NOMO-1 treated with dmso at 0.1 percent for 144 hours (cell line): Measurements from ENCODE around the gene SGTA.
"Not testable (repeated sequence)": the region's sequence is repeated elsewhere in the genome, so short reads cannot be mapped to it uniquely, and the experiment has no call there.

Experiments
- DNase-seq: peaks from one replicate; lab custom pipeline; 2025; ENCODE audit not compliant: unreplicated experiment; lab: John Stamatoyannopoulos, UW

Gene SGTA, protein sequence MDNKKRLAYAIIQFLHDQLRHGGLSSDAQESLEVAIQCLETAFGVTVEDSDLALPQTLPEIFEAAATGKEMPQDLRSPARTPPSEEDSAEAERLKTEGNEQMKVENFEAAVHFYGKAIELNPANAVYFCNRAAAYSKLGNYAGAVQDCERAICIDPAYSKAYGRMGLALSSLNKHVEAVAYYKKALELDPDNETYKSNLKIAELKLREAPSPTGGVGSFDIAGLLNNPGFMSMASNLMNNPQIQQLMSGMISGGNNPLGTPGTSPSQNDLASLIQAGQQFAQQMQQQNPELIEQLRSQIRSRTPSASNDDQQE

DNA sequence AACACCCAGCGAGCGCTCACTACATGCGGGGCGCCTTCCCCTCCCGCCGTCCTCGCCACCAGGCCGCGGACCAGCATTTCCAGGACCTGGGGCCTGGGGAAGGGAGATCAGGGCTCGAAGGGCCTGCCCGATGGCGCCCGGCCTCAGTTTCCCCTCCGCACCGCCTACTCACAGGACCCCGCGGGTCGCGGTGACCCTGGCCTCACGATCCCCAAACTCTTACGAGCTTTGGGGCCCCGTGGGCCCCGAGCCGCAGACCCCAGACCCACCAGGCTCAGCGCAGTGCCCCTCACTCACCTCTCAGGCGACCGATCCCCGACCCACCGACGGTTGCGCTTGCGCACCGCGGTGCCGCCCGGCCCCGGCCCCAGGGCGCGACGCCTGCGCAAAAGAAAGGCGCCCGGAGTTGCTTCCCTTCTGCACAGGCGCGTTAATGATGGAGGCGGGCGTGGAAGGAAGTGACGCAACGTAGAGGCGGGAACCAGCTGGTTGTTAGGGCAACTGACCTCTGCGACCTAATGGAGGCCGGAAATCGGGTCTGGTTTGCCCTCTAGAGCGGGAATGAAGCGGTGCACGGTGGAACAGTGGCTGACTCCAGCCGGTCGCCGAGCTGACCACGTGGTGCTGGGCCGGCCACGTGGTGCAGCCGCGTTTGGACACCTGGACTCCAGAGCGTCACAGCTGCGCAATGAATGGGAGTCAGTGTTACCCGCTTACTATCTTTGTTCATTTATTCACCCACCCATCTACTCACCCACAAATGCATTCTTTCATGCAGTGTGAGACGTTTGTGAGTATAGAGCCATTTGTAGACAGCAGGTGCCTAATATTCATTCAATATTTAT, at the start of gene SGTA:
Gene SGTA (minus strand): TSS at position 338 of the 845 bp plus-strand sequence. CDS start 14,205 bp downstream, outside the sequence.
- DNase-seq, result peak; percentile 98

DNA sequence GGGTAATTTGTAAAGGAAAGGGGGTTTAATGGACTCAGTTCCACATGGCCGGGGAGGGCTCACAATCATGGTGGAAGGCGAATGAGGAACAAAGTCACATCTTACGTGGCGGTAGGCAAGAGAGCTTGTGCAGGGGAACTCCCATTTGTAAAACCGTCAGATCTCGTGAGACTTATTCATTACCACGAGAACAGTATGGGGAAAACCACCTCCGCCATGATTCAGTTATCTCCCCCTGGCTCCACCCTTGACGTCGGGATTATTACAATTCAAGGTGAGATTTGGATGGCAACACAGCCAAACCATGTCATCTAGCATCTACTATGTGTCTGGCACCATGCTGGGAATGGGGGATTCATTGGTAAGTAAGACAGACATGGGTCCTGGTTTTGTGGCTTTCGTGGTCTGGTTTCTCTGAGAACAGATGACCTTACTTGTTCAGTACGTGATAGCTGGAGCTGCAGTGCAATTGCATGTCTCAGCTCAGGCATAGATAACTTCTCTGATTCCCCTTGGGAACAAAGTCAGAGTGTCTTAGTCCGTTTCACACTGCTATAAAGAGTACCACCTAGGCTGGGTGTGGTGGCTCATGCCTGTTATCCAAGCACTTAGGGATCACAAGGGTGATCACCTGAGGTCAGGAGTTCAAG, 44.9 kb upstream of the SGTA start:
- DNase-seq, result no peak

DNA sequence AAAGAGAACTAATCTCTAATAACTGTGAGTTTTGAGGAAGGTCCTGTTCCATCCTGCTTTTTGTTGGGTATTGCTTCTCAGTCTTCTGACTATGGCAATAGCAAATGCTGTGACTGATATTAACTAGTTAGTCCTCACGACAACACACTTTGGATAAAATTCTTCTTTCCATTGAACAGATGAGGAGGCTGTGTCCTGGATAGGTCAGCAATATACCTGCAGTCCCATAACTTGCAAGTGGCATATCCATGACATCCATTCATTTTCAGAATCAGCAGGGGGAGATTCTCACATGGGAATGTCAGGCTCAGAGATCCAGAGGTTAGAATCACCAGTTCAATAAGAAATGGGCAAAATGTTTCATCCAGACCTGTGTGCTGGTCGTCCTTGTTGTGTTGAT, 43.9 kb upstream of the SGTA start:
- DNase-seq, result no peak

DNA sequence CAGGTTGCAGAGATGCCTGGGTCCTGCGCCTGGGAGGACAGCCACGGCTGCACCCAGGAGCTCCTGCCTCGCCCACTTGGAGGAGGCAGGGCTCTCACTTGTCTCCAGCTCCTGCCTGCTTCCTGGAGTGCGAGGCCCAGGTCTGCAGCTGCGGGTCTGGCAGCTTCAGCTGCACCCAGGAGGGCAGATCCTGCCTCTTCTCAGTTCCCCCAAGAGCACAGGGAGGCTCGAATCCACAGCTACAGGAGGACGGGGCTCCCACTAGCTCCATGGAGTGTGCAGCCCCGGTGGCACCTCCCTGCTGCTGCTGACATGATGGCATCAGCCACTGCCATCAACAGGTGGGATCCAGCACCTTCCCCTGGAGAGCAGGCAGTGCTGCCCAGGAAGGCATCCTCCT, 41.1 kb upstream of the SGTA start:
- no peak for DNase-seq

DNA sequence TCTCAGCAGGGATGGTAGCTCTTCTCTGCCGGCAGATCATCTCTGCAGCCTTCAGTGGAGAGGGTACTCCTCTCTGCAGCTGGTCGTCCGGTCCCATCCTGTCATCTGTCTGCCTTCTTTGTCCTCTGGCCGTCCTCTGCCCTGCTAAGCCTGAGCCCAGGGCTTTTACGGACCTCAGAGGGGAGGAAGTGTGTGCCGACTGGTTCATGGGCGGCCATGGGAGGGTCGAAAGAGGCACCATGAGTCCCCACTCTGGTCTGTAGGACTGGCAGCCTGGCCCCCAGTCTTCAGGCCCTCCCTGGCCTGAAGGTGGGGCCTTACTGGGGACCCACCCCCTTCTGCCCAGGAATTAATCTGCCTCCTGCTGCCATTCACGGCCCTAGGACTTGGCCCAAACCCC, 40.6 kb upstream of the SGTA start:
- no peak for DNase-seq

DNA sequence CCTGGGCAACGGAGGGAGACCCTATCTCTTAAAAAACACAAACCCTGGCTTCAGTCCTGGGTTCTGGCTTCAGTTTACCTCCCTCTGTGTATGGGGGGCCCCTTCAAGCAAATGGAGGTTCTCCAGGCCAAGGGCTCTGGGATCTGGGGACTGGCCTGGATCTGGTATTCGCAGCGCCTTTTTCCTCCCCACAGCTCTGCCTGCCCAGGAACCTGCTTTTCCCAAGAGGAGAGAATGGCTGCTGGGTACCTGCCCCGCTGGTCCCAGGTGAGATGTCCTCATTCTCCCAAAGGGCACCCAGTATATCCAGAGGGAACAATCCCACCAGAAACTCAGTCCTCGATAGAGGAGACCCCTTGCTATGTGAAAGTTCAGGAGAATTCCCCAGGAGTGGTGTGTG, 39.8 kb upstream of the SGTA start:
- no peak for DNase-seq

DNA sequence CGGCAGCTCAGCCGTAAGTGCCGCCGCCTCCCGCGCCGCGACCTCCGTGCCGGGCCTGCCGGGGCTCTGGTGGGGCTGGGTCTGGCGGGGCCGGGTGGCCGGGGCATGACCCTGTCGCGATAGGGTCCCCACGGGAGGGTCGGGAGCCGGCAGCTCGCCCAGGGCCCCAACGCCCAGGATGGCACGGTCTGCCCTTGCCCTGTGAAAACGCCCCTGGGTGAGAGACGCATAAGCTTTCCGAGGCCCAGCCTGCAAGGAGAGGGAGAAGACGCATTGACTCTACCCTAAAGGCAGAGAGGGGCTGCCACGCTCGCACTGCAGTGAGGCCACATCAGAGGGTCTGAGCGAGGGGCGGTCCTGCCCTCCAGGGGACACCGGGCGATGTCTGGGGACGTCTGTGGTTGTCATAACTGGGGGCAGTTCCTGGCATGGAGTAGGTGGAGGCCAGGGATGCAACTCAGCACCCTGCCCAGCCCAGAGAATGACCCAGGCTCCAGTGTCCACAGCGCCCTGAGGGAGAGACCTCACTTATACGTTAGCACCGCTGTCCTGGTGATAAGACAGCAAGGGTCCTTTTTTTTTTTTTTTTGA, 37.1 kb upstream of the SGTA start:
- DNase-seq, result no peak

DNA sequence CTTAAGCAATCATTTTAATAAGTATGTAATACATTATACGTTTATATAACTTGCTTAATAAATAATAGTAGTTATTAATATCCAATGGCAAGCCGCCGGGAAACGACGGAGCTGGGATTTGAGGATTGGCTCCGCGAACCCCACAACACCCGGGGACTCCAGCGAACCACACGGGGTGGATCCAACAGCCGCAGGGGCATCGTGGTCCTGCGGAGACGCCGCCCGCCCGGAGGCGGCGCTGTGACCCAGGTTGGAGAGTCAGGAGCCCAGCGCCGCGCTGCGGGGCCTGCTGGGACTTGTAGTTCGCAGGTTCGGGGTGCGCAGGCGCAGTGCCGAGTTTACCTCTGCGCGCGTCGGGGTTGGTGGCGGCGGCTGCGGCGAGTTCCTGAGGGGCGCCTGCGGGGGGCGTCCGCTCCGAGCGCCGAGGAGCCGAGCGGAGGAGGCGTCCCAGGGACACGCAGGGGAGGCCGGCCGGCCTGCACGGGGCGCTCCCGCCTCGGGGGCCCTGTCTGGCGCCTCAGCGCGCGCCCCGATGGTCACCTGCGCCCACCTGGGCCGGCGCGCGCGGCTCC, 36.6 kb upstream of the SGTA start, which contains the start of gene ZNF554:
Gene ZNF554 (plus strand): TSS at position 329 of the 572 bp plus-strand sequence. CDS start 204 bp downstream, at position 533.
- DNase-seq, result peak; percentile 90

DNA sequence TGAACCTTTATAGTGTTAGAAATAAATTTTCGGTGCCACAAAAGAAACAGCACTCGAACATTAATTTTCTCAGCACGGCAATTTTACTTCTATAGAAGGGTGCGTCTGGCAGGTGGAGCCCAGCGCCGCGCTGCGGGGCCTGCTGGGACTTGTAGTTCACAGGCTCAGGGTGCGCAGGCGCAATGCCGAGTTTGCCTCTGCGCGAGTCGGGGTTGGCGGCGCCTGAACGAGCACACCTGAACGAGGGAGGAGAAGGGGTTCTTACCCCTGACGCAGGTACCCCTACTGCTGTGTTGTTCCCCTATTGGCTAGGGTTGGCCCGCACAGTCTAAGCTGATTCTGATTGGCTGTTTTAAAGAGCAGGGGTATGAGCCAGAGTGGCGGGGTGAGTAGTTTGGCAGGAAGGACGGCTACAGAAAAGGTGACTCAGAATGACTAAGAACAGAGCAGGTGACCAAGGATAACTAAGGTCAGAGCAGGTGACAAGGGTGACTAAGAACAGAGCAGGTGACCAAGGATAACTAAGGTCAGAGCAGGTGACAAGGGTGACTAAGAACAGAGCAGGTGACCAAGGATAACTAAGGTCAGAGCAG, 34.3 kb upstream of the SGTA start:
- not testable (repeated sequence) for DNase-seq

DNA sequence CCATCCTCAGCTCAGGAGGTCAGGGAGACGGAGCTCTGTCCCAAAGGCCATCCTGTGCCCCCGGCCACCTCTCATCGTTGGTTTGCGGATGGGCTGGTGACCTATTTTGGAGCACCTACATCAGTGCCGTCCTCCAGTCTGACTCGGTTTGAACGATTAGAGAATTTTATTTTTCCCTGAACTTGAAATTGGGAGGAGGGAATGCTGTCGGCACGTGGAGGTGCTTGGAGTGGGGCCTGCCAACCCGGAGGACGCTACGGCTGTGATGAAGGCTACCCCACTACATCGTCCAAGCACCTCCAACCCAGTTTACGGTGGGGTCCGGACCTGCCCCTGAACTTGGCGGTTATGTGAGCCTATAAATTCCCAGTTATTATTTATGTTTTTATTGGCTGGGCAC, 33.6 kb upstream of the SGTA start:
- no peak for DNase-seq

DNA sequence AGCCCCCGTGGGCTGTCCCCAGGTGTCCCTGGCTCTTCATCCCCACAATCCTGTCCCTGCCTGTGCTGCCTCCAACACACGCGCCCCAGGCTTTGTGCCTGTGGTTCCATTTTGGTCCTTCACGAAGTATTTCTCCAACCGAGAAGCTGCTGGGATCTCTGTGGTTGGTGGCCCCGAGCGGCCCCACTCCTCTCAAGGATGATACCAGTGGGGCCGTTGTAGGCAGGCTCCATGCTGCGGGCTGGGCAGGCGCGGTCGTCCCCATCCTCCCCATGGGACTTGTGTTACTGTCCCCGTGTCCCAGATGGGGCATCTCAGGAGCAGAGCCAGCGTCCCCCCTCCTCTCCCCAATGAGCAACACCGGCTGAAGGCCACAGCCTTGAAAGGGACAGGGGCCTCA, 32.9 kb upstream of the SGTA start:
- DNase-seq, result no peak

DNA sequence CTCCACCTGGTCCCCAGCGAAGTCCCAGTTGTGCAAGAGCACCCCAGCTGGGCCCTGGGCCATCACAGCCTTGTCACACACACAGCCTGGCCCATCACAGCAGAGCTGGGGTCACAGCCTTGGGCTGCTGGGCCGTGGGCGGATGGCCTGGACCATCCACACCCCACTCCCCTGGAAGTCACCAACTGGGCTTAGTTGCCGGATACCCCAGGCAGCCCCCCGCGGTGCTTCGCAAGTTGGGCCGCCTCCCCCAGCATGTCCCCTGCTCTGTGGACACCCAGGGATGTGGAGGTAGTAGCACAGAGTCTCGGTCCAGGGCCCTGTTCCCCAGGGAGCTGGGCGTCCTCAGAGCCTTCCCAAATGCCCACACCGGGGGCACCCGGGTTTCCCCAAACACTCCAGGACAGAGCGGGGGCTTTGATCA, 32.1 kb upstream of the SGTA start:
- DNase-seq, result no peak

DNA sequence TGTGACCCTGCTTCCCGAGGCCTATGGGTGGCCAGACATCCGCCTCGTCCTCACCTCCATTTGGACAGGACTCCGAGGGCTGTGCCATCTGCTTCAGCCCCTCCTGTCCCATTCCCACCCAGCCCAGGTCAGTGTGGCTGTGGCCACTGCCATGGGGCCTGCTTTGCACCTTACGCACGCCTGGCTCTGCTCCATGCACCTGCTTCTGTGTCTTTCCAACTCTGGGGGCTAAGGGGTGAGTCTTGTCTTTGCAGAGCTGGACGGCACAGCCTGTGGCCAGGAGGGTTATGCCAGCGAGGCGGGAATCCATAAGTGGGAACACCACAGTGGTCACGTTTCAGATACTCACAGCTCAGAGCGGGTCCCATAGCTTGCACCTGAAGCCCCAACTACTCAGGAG, 31.4 kb upstream of the SGTA start:
- DNase-seq, result no peak

DNA sequence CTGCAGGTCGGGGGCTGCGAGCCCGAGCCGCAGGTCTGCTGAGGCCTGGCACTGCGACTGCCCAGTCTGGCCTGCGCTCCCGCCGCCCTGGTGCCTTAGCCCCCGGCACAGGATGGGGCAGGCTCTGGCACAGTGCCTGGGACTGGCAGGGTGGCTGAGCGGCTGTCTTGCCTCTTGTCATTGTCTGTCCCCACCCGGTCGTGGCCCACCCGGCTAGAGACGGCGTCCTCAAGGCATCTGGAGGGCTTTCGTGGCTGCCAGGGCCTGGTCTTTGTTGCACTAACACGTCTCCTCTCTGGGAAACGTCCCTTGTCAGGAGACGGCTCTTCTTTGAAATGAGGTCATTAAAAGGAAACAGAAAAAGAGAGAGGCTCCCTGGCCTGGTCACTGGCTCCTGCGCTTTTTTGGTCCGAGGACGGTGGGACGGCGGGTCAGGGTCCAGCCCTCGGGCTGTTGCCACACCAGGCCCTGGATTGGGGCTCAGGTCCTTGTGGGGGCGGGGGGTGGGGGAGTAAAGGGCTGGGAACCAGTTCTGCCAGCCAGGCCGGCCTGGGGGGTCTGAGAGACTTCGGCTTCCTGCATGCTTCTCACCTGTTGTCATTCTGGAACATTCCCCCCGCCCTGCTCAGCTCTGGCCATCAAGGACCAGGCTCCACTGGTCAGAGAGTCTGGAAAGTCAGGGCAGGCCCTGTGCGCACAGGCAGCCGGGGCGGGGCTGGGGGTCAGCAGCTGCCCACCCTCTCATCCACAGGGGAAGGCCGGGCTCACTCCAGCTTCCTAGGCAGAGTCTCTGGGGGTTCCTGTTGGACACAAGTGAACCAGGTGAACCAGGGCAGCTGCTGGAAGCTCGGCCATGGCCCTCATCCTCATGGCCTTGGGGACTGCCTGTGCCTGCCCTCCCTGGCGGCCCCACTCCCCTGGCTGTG, 30.4 kb upstream of the SGTA start:
- DNase-seq, result no peak

DNA sequence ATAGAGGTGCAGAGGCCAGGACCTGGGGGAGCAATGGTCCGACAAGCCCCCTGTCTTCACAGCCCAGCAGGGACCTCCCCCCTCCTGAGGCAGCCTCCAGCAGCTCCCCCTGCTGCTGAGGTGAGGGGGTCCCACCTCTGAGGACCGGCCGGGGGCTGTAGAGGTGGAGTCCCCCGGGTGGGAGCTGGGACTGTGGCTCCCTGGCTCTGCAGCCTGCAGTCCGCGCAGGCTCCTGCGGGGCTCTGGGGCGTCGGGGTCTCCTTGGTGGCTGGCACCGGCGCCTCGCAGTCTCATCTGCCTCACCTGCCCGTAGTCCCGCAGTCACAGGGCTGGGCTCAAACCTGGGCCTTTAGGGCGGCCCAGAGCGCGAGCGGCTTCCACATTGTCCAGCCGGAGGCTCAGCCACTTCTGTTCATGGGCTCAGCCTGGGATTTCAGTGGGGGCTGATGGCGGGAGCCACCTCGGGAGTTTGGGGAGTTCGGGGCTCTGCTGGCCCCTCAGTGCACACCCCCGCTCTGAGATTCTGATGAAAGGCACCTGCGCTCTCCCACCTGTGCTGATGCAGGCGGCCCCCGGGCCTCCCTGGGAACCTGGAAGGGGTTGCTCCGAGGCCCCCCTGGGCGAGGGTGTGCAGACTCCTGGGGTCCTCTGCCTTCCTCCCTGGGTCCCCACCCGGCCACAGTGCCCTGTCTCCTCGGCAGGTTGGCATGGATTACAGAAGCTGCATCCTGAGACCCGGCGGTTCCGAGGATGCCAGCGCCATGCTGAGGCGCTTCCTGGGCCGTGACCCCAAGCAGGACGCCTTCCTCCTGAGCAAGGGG, 29.6 kb upstream of the SGTA start:
- DNase-seq, result no peak

DNA sequence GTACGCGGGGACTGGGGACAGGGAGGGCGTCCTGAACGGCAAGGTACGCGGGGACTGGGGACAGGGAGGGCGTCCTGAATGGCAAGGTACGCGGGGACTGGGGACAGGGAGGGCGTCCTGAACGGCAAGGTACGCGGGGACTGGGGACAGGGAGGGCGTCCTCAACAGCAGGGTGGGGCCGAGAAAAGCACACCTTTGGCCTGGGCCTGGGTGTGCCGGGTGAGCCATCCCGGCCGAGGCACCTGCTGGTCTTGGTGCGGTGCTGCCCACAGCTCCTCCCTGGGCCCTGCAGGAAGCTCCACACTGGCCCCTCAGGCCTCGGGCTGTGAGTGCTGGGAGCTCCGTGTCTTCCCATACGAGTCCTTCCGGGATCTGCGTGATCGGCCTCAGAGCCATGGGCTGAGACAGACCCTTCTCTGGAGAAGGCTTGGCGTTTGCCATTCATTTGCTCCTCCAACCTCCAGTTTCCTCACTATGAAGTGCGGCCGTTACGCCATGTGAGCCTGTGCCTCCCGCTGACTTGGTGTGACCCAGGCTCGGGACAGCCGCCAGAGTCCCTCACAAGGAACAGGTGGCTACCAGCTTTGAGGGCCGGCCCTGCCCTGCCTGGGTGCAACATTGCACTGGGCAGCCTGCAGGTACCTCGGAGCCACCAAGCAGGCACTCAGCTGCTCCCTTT, 28.8 kb upstream of the SGTA start:
- DNase-seq, result no peak

DNA sequence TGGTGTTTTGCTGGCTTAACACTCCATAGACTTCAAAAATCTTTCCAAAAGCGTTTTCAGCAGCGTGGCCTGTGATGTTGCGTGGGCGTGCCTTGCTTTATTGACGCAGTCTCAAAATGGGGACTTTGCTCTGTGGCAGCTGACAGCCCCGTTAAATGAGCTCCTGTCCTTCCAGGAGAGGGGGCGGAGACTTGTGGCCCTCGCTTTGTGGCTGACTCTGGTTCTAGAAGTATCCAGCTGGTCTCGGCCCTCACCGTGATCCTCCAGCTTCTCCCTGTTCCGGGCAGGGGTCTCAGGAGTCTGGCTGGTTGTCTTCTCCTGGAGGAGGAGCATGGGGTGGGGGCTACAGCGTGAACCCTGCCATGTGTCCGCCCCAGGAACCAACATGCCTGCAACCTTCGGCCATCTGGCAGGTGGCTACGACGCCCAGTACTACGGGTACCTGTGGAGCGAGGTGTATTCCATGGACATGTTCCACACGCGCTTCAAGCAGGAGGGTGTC, 28.2 kb upstream of the SGTA start:
- no peak for DNase-seq
